Measurements from ENCODE around the gene SELENBP1.
A peak's percentile ranks its signal among the peaks of the same experiment; 100 is the strongest.

Gene SELENBP1

GRCh38 chr1:151343587-151343986 lies 28.9 kb downstream of the SELENBP1 start:
- Histone ChIP-seq H3K9me3 (ENCODE audit: control insufficient read depth in 2 of 2, low read length in 2 of 2) (no peaks in the 10 kb centered on the region), H3K36me3 (ENCODE audit: control insufficient read depth in 2 of 2, insufficient read depth in 2 of 2, low read length in 2 of 2) (peaks cover 26 to 27% of the 10 kb centered on the region in 2 donors), H3K4me3 (ENCODE audit: low read length in 2 of 2) (no peak overlapping the region), H3K27me3 (ENCODE audit: control insufficient read depth in 1 of 2, insufficient read depth in 2 of 2, low read length in 2 of 2) (no peaks in the 10 kb centered on the region), H3K4me1 (ENCODE audit: control insufficient read depth, insufficient read depth, low read length) (peaks cover 16% of the 10 kb centered on the region), H3K9ac (ENCODE audit: low read length in 2 of 2) (no peak overlapping the region), H3K27ac (ENCODE audit: low read length) (no peak overlapping the region)

- Histone ChIP-seq H3K4me3 (ENCODE audit: low read length in 2 of 2) (no peak overlapping the region), H3K9me3 (ENCODE audit: control insufficient read depth in 2 of 2, low read length in 2 of 2) (no peaks in the 10 kb centered on the region), H3K36me3 (ENCODE audit: control insufficient read depth in 2 of 2, insufficient read depth in 2 of 2, low read length in 2 of 2) (peaks cover 26 to 27% of the 10 kb centered on the region in 2 donors), H3K27me3 (ENCODE audit: control insufficient read depth in 1 of 2, insufficient read depth in 2 of 2, low read length in 2 of 2) (no peaks in the 10 kb centered on the region), H3K4me1 (ENCODE audit: control insufficient read depth, insufficient read depth, low read length) (peaks cover 12% of the 10 kb centered on the region), H3K9ac (ENCODE audit: low read length in 2 of 2) (no peak overlapping the region), H3K27ac (ENCODE audit: low read length) (no peak overlapping the region)
Observed at GRCh38 chr1:151342569-151342968, 29.9 kb downstream of the SELENBP1 start.

- H3K4me3 ChIP-seq (ENCODE audit: low read length in 2 of 2), result no peak overlapping the region
- no peaks in the 10 kb centered on the region for H3K9me3 ChIP-seq (ENCODE audit: control insufficient read depth in 2 of 2, low read length in 2 of 2)
- no peak overlapping the region for H3K27ac ChIP-seq (ENCODE audit: low read length)
- H3K9ac ChIP-seq (ENCODE audit: low read length in 2 of 2), result no peak overlapping the region
- peaks cover 26 to 27% of the 10 kb centered on the region in 2 donors for H3K36me3 ChIP-seq (ENCODE audit: control insufficient read depth in 2 of 2, insufficient read depth in 2 of 2, low read length in 2 of 2)
- H3K27me3 ChIP-seq (ENCODE audit: control insufficient read depth in 1 of 2, insufficient read depth in 2 of 2, low read length in 2 of 2), result no peaks in the 10 kb centered on the region
- peaks cover 10% of the 10 kb centered on the region for H3K4me1 ChIP-seq (ENCODE audit: control insufficient read depth, insufficient read depth, low read length)
Observed at GRCh38 chr1:151342021-151342420, 30.5 kb downstream of the SELENBP1 start.

- Histone ChIP-seq H3K27me3 (ENCODE audit: control insufficient read depth in 1 of 2, insufficient read depth in 2 of 2, low read length in 2 of 2) (no peaks in the 10 kb centered on the region), H3K9me3 (ENCODE audit: control insufficient read depth in 2 of 2, low read length in 2 of 2) (no peaks in the 10 kb centered on the region), H3K27ac (ENCODE audit: low read length) (peak overlapping the region; percentile 19), H3K4me1 (ENCODE audit: control insufficient read depth, insufficient read depth, low read length) (peaks cover 6% of the 10 kb centered on the region), H3K9ac (ENCODE audit: low read length in 2 of 2) (no peak overlapping the region), H3K4me3 (ENCODE audit: low read length in 2 of 2) (no peak overlapping the region), H3K36me3 (ENCODE audit: control insufficient read depth in 2 of 2, insufficient read depth in 2 of 2, low read length in 2 of 2) (peaks cover 26 to 27% of the 10 kb centered on the region in 2 donors)
Observed at GRCh38 chr1:151340870-151341754, 31.4 kb downstream of the SELENBP1 start.

GRCh38 chr1:151336556-151336955 lies 35.9 kb downstream of the SELENBP1 start:
- no peak overlapping the region for H3K9ac ChIP-seq (ENCODE audit: low read length in 2 of 2)
- no peaks in the 10 kb centered on the region for H3K9me3 ChIP-seq (ENCODE audit: control insufficient read depth in 2 of 2, low read length in 2 of 2)
- no peak overlapping the region for H3K27ac ChIP-seq (ENCODE audit: low read length)
- H3K36me3 ChIP-seq (ENCODE audit: control insufficient read depth in 2 of 2, insufficient read depth in 2 of 2, low read length in 2 of 2), result peaks cover 0 to 1% of the 10 kb centered on the region in 2 donors
- H3K4me3 ChIP-seq (ENCODE audit: low read length in 2 of 2), result no peak overlapping the region
- H3K4me1 ChIP-seq (ENCODE audit: control insufficient read depth, insufficient read depth, low read length), result no peaks in the 10 kb centered on the region
- H3K27me3 ChIP-seq (ENCODE audit: control insufficient read depth in 1 of 2, insufficient read depth in 2 of 2, low read length in 2 of 2), result no peaks in the 10 kb centered on the region

GRCh38 chr1:151334822-151335221 lies 37.7 kb downstream of the SELENBP1 start:
- Histone ChIP-seq H3K36me3 (ENCODE audit: control insufficient read depth in 2 of 2, insufficient read depth in 2 of 2, low read length in 2 of 2) (no peaks in the 10 kb centered on the region), H3K9ac (ENCODE audit: low read length in 2 of 2) (no peak overlapping the region), H3K4me3 (ENCODE audit: low read length in 2 of 2) (no peak overlapping the region), H3K4me1 (ENCODE audit: control insufficient read depth, insufficient read depth, low read length) (no peaks in the 10 kb centered on the region), H3K9me3 (ENCODE audit: control insufficient read depth in 2 of 2, low read length in 2 of 2) (no peaks in the 10 kb centered on the region), H3K27me3 (ENCODE audit: control insufficient read depth in 1 of 2, insufficient read depth in 2 of 2, low read length in 2 of 2) (no peaks in the 10 kb centered on the region), H3K27ac (ENCODE audit: low read length) (no peak overlapping the region)

GRCh38 chr1:151327903-151328674 lies 44.4 kb downstream of the SELENBP1 start:
- H3K27ac ChIP-seq (ENCODE audit: low read length), result peak overlapping the region; percentile 91
- peaks cover 0 to 9% of the 10 kb centered on the region in 2 donors for H3K36me3 ChIP-seq (ENCODE audit: control insufficient read depth in 2 of 2, insufficient read depth in 2 of 2, low read length in 2 of 2)
- H3K4me3 ChIP-seq (ENCODE audit: low read length in 2 of 2), result peak overlapping the region; percentile 91 to 92
- H3K9me3 ChIP-seq (ENCODE audit: control insufficient read depth in 2 of 2, low read length in 2 of 2), result no peaks in the 10 kb centered on the region
- peaks cover 35% of the 10 kb centered on the region for H3K4me1 ChIP-seq (ENCODE audit: control insufficient read depth, insufficient read depth, low read length)
- H3K27me3 ChIP-seq (ENCODE audit: control insufficient read depth in 1 of 2, insufficient read depth in 2 of 2, low read length in 2 of 2), result no peaks in the 10 kb centered on the region
- peak overlapping the region; percentile 84 to 94 for H3K9ac ChIP-seq (ENCODE audit: low read length in 2 of 2)

GRCh38 chr1:151327223-151327902 lies 45.1 kb downstream of the SELENBP1 start, which contains the start of gene PI4KB:
PI4KB (minus strand) TSS chr1:151327416; CDS start chr1:151316481, 10,935 bp downstream.
- H3K9ac ChIP-seq (ENCODE audit: low read length in 2 of 2), result peak within 1 kb of the TSS; percentile 84 to 94
- peaks cover under 1 to 14% of the 10 kb centered on the region in 2 donors for H3K36me3 ChIP-seq (ENCODE audit: control insufficient read depth in 2 of 2, insufficient read depth in 2 of 2, low read length in 2 of 2)
- H3K27ac ChIP-seq (ENCODE audit: low read length), result peak within 1 kb of the TSS; percentile 91
- H3K4me1 ChIP-seq (ENCODE audit: control insufficient read depth, insufficient read depth, low read length), result peaks cover 35% of the 10 kb centered on the region
- peak within 1 kb of the TSS; percentile 91 to 92 for H3K4me3 ChIP-seq (ENCODE audit: low read length in 2 of 2)
- H3K9me3 ChIP-seq (ENCODE audit: control insufficient read depth in 2 of 2, low read length in 2 of 2), result no peaks in the 10 kb centered on the region
- no peaks in the 10 kb centered on the region for H3K27me3 ChIP-seq (ENCODE audit: control insufficient read depth in 1 of 2, insufficient read depth in 2 of 2, low read length in 2 of 2)

GRCh38 chr1:151326619-151327222 lies 45.8 kb downstream of the SELENBP1 start:
- Histone ChIP-seq H3K4me3 (ENCODE audit: low read length in 2 of 2) (peak overlapping the region; percentile 91 to 92), H3K27me3 (ENCODE audit: control insufficient read depth in 1 of 2, insufficient read depth in 2 of 2, low read length in 2 of 2) (no peaks in the 10 kb centered on the region), H3K36me3 (ENCODE audit: control insufficient read depth in 2 of 2, insufficient read depth in 2 of 2, low read length in 2 of 2) (peaks cover 5 to 15% of the 10 kb centered on the region in 2 donors), H3K4me1 (ENCODE audit: control insufficient read depth, insufficient read depth, low read length) (peaks cover 35% of the 10 kb centered on the region), H3K9ac (ENCODE audit: low read length in 2 of 2) (peak overlapping the region; percentile 84 to 94), H3K27ac (ENCODE audit: low read length) (peak overlapping the region; percentile 91), H3K9me3 (ENCODE audit: control insufficient read depth in 2 of 2, low read length in 2 of 2) (no peaks in the 10 kb centered on the region)
